H1 (cell line): Measurements from ENCODE around the gene ZXDC.

Experiments used
- BRCA1 ChIP-seq: IDR thresholded peaks from 2 replicates; pipeline ENCODE4 v1.6.1; 2012; ENCODE audit warnings: low read depth, low read length, improper control_type of control experiment
- CEBPB ChIP-seq: IDR thresholded peaks from 2 replicates; pipeline ENCODE4 v1.6.1; 2012; ENCODE audit warnings: low read depth, low read length
- EZH2 ChIP-seq: fragments of 200-600 bp; sonication (generic); IDR thresholded peaks from 2 replicates; pipeline ENCODE4 v1.7.1; 2012; ENCODE audit warnings: low read depth, mild to moderate bottlenecking, moderate library complexity, low read length, inconsistent platforms; ENCODE audit not compliant: severe bottlenecking
- POLR2AphosphoS5 ChIP-seq: IDR thresholded peaks from 2 replicates; pipeline ENCODE4 v1.6.1; 2011; ENCODE audit warnings: low read depth, low read length
- RAD21 ChIP-seq, 2 experiments: IDR thresholded peaks in 1 of 2; conservative IDR thresholded peaks in 1 of 2; 2 replicates each; pipeline ENCODE4 v1.6.1; 2011; ENCODE audit warnings: low read depth in 2 of 2, low read length in 2 of 2, improper control_type of control experiment in 1 of 2, inconsistent platforms in 1 of 2, mild to moderate bottlenecking in 1 of 2, moderate library complexity in 1 of 2
- RNF2 ChIP-seq: fragments of 200-900, 300-1000 bp; sonication (generic); IDR thresholded peaks from 2 replicates; pipeline ENCODE4 v1.7.1; 2016; ENCODE audit warnings: borderline replicate concordance, low read depth, mild to moderate bottlenecking, antibody characterized with exemption, low read length; ENCODE audit not compliant: poor library complexity, severe bottlenecking; ENCODE audit errors: missing control alignments
- SIN3A ChIP-seq, 2 experiments: IDR thresholded peaks in 1 of 2; conservative IDR thresholded peaks in 1 of 2; 2 replicates each; pipeline ENCODE4 v1.6.1; 2011 to 2012; ENCODE audit warnings: low read length in 2 of 2, improper control_type of control experiment in 1 of 2, low read depth in 1 of 2, mild to moderate bottlenecking in 1 of 2
- YY1 ChIP-seq: IDR thresholded peaks from 2 replicates; pipeline ENCODE4 v1.6.1; 2011; ENCODE audit warnings: low read depth, mild to moderate bottlenecking, low read length
- ZNF274 ChIP-seq: IDR thresholded peaks from 2 replicates; pipeline ENCODE4 v1.7.0; 2012; ENCODE audit warnings: low read length, borderline replicate concordance; ENCODE audit errors: extremely low read depth
- TF ChIP-seq, protein P1 (sequence below), 3 experiments: IDR thresholded peaks; 1 replicate in 2 of 3; 2 replicates in 1 of 3; pipeline versions ENCODE4 v1.5.1 to v1.6.1; 2011; ENCODE audit warnings: low read length in 3 of 3, mild to moderate bottlenecking in 3 of 3, inconsistent platforms in 2 of 3, low read depth in 1 of 3, moderate library complexity in 1 of 3; ENCODE audit not compliant: insufficient read depth in 1 of 3; ENCODE audit errors: control extremely low read depth in 1 of 3

DNA sequence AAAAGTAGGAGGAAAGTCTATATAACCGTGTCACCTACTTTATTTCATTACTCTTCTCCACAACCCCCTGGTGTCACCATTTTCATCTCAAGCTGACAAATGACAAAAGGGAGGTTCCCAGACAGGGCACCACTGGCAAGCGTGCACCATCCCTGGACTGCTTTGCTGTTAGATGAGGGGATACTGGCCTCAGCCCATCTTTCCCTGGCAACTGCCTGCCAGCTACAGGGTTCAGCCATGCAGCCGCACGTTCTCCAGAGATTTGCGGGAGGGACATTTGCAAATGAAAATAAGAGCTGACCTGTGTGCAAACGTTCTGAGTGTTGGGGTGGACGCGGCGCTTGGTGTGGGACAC lies 41.2 kb upstream of the ZXDC start:
- no peak for TF ChIP-seq RAD21 (IDR thresholded peaks at IDR 0.05 in 1 of 2, conservative IDR thresholded peaks at IDR 0.05 in 1 of 2; ENCODE audit: low read depth in 2 of 2, low read length in 2 of 2)
- TF ChIP-seq YY1, result no peak
- TF ChIP-seq, protein P1, sequence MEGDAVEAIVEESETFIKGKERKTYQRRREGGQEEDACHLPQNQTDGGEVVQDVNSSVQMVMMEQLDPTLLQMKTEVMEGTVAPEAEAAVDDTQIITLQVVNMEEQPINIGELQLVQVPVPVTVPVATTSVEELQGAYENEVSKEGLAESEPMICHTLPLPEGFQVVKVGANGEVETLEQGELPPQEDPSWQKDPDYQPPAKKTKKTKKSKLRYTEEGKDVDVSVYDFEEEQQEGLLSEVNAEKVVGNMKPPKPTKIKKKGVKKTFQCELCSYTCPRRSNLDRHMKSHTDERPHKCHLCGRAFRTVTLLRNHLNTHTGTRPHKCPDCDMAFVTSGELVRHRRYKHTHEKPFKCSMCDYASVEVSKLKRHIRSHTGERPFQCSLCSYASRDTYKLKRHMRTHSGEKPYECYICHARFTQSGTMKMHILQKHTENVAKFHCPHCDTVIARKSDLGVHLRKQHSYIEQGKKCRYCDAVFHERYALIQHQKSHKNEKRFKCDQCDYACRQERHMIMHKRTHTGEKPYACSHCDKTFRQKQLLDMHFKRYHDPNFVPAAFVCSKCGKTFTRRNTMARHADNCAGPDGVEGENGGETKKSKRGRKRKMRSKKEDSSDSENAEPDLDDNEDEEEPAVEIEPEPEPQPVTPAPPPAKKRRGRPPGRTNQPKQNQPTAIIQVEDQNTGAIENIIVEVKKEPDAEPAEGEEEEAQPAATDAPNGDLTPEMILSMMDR (IDR thresholded peaks at IDR 0.05; ENCODE audit: control extremely low read depth in 1 of 3, insufficient read depth in 1 of 3, low read depth in 1 of 3, low read length in 3 of 3), result no peak
- TF ChIP-seq BRCA1, result no peak
- TF ChIP-seq ZNF274, result no peak
- TF ChIP-seq SIN3A (conservative IDR thresholded peaks at IDR 0.05 in 1 of 2, IDR thresholded peaks at IDR 0.05 in 1 of 2; ENCODE audit: low read depth in 1 of 2, low read length in 2 of 2), result no peak
- no peak for TF ChIP-seq RNF2
- no peak for TF ChIP-seq CEBPB
- no peak for TF ChIP-seq POLR2AphosphoS5
- TF ChIP-seq EZH2, result no peak
